Measurements from ENCODE around the gene C11orf71. TPM values are rescaled to one million over a fixed set of nuclear protein-coding genes. Genes with fewer than 3 reads are reported as not detected.
A peak's percentile ranks its signal among the peaks of the same experiment; 100 is the strongest.

C11orf71 gene
- total RNA-seq, 1 donor from 2014 or later, result 3.5 TPM

GRCh38 chr11:114399490-114400215, 658 bp downstream of the C11orf71 start:
- no peak for DNase-seq (ENCODE audit: extremely low read depth, low read depth, low spot score)

GRCh38 chr11:114398303-114398920, 1.9 kb downstream of the C11orf71 start:
- no peak for DNase-seq (ENCODE audit: extremely low read depth, low read depth, low spot score)

GRCh38 chr11:114397349-114397982, 2.8 kb downstream of the C11orf71 start:
- DNase-seq (ENCODE audit: extremely low read depth, low read depth, low spot score), result no peak

GRCh38 chr11:114396916-114397315, 3.4 kb downstream of the C11orf71 start:
- DNase-seq (ENCODE audit: extremely low read depth, low read depth, low spot score), result no peak

- no peak for DNase-seq (ENCODE audit: extremely low read depth, low read depth, low spot score)
These were observed 4.6 kb downstream of the C11orf71 start for GRCh38 chr11:114395736-114396135.

GRCh38 chr11:114392735-114393667, 7.3 kb downstream of the C11orf71 start:
- DNase-seq (ENCODE audit: extremely low read depth, low read depth, low spot score), result no peak

- no peak for DNase-seq (ENCODE audit: extremely low read depth, low read depth, low spot score)
These were observed 13.8 kb downstream of the C11orf71 start for GRCh38 chr11:114386545-114386944.

- DNase-seq (ENCODE audit: extremely low read depth, low read depth, low spot score), result no peak
These were observed 14.2 kb downstream of the C11orf71 start for GRCh38 chr11:114386131-114386530.

GRCh38 chr11:114384487-114384886, 15.8 kb downstream of the C11orf71 start:
- no peak for DNase-seq (ENCODE audit: extremely low read depth, low read depth, low spot score)

- DNase-seq (ENCODE audit: extremely low read depth, low read depth, low spot score), result no peak
These were observed 17.8 kb downstream of the C11orf71 start for GRCh38 chr11:114382509-114382908.

- no peak for DNase-seq (ENCODE audit: extremely low read depth, low read depth, low spot score)
These were observed 20.8 kb downstream of the C11orf71 start for GRCh38 chr11:114379394-114380069.

GRCh38 chr11:114377612-114378267, 22.6 kb downstream of the C11orf71 start:
- no peak for DNase-seq (ENCODE audit: extremely low read depth, low read depth, low spot score)

- DNase-seq (ENCODE audit: extremely low read depth, low read depth, low spot score), result no peak
These were observed 25.3 kb downstream of the C11orf71 start for GRCh38 chr11:114375052-114375451.

GRCh38 chr11:114368918-114369680, 31.2 kb downstream of the C11orf71 start:
- DNase-seq (ENCODE audit: extremely low read depth, low read depth, low spot score), result no peak

GRCh38 chr11:114367244-114367957, 32.9 kb downstream of the C11orf71 start:
- DNase-seq (ENCODE audit: extremely low read depth, low read depth, low spot score), result no peak

GRCh38 chr11:114366331-114367243, 33.7 kb downstream of the C11orf71 start:
- DNase-seq (ENCODE audit: extremely low read depth, low read depth, low spot score), result peak; percentile 27

- no peak for DNase-seq (ENCODE audit: extremely low read depth, low read depth, low spot score)
These were observed 37.4 kb downstream of the C11orf71 start for GRCh38 chr11:114362958-114363357.
